Smooth muscle cell (in vitro differentiated cells): ENCODE measurements around the gene PMVK. TPM values are rescaled to one million over a fixed set of nuclear protein-coding genes. Genes with fewer than 3 reads are reported as not detected.

Source experiments
- DNase-seq: peaks from one replicate; lab custom pipeline; 2025; ENCODE audit not compliant: unreplicated experiment; lab: John Stamatoyannopoulos, UW
- H2AFZ ChIP-seq: fragments of 200-600 bp; sonication (generic); 2 replicates; pipeline ENCODE4 v1.6.0; 2016; ENCODE audit warnings: antibody characterized with exemption, low read depth, mild to moderate bottlenecking
- H3F3A ChIP-seq: fragments of 200-600 bp; sonication (generic); 2 replicates; pipeline ENCODE4 v1.6.0; 2017; ENCODE audit warnings: antibody characterized with exemption, low read depth
- H3K27ac ChIP-seq: fragments of 200-600 bp; sonication (generic); 2 replicates; pipeline ENCODE4 v1.5.1; 2016; ENCODE audit warnings: low read depth, mild to moderate bottlenecking
- H3K27me3 ChIP-seq: fragments of 200-600 bp; sonication (generic); 2 replicates; pipeline ENCODE4 v1.6.1; 2016; ENCODE audit warnings: low read depth, mild to moderate bottlenecking
- H3K36me3 ChIP-seq: fragments of 200-600 bp; sonication (generic); 2 replicates; pipeline ENCODE4 v1.5.1; 2016; ENCODE audit warnings: low read depth
- H3K4me1 ChIP-seq: fragments of 200-600 bp; sonication (generic); 2 replicates; pipeline ENCODE4 v1.5.1; 2016; ENCODE audit warnings: low read depth
- H3K4me2 ChIP-seq: fragments of 200-600 bp; sonication (generic); 2 replicates; pipeline ENCODE4 v1.6.0; 2016; ENCODE audit warnings: mild to moderate bottlenecking
- H3K4me3 ChIP-seq: fragments of 200-600 bp; sonication (generic); 2 replicates; pipeline ENCODE4 v1.5.1; 2016; ENCODE audit warnings: mild to moderate bottlenecking
- H3K79me2 ChIP-seq: fragments of 200-600 bp; sonication (generic); 2 replicates; pipeline ENCODE4 v1.6.0; 2016; ENCODE audit warnings: low read depth, mild to moderate bottlenecking
- H3K9ac ChIP-seq: fragments of 200-600 bp; sonication (generic); 2 replicates; pipeline ENCODE4 v1.6.0; 2016; ENCODE audit warnings: low read depth
- H3K9me3 ChIP-seq: fragments of 200-600 bp; sonication (generic); replicated peaks from 2 replicates; pipeline ENCODE4 v1.5.1; 2016; ENCODE audit warnings: low read depth
- H4K20me1 ChIP-seq: fragments of 200-600 bp; sonication (generic); 2 replicates; pipeline ENCODE4 v1.6.0; 2016; ENCODE audit warnings: low read depth
- WGBS: methylation state at CpG from one replicate; pipeline ENCODE4 v1.1.7; 2016; ENCODE audit warnings: low lambda C conversion rate; 5-methylcytosine and 5-hydroxymethylcytosine counted together
- polyA plus RNA-seq: library from polyadenylated mRNA; unstranded; fragments of >200 nt; fragmentation: Nextera tagmentation; extraction: Ambion mirVana; gene quantifications from 2 replicates; pipeline ENCODE4 v1.2.1, GENCODE V29; 2016
- total RNA-seq: library from RNA; depleted of rRNA; stranded (reverse); fragments of >200 nt; gene quantifications from 2 replicates; pipeline ENCODE4 v1.2.3, GENCODE V29; 2014
- TF ChIP-seq, protein P1 (sequence below): fragments of 200-600 bp; sonication (generic); IDR thresholded peaks from 2 replicates; pipeline ENCODE4 v1.5.1; 2017; ENCODE audit warnings: borderline replicate concordance, mild to moderate bottlenecking, antibody characterized with exemption; ENCODE audit not compliant: insufficient read depth, poor library complexity, severe bottlenecking

Gene PMVK
- total and polyA plus RNA-seq, 2 experiments from 2014 or later: 6.7 to 31.2 TPM

DNA sequence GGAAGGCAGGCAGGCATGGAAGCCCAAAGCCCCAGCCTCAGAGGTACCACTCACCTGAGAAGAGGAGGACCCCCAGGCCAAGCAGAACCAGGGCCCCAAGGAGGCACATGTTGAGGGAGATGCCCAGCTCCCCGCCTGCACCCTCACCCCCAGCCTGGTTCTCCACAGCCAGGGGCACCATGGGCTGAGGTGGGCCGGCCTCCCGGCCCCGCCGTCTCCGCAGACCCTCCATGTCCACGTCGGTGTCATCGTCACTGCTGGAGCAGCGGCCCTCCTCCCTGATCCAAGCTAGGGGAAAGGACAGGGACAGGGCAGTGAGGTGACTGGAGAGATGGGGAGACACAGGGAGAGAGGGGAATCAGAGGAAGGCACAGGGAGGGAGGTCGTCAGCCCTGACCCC, 11.6 kb upstream of the PMVK start:
- 97% methylated on average over 11 of the region's 11 CpGs for WGBS
- H3K4me2 ChIP-seq: no peak overlapping the region
- no peak for DNase-seq

GRCh38 chr1:154945962-154946850, 9.7 kb upstream of the PMVK start:
- H3K27me3 ChIP-seq: no peaks in the 10 kb centered on the region
- H3K4me3 ChIP-seq: no peak overlapping the region
- TF ChIP-seq, protein P1, sequence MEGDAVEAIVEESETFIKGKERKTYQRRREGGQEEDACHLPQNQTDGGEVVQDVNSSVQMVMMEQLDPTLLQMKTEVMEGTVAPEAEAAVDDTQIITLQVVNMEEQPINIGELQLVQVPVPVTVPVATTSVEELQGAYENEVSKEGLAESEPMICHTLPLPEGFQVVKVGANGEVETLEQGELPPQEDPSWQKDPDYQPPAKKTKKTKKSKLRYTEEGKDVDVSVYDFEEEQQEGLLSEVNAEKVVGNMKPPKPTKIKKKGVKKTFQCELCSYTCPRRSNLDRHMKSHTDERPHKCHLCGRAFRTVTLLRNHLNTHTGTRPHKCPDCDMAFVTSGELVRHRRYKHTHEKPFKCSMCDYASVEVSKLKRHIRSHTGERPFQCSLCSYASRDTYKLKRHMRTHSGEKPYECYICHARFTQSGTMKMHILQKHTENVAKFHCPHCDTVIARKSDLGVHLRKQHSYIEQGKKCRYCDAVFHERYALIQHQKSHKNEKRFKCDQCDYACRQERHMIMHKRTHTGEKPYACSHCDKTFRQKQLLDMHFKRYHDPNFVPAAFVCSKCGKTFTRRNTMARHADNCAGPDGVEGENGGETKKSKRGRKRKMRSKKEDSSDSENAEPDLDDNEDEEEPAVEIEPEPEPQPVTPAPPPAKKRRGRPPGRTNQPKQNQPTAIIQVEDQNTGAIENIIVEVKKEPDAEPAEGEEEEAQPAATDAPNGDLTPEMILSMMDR: no peak
- H3K4me1 ChIP-seq: peaks cover 2% of the 10 kb centered on the region
- no peaks in the 10 kb centered on the region for H3K36me3 ChIP-seq
- H3K4me2 ChIP-seq: no peak overlapping the region
- H2AFZ ChIP-seq: no peak overlapping the region
- H3K79me2 ChIP-seq: no peaks in the 10 kb centered on the region
- no peaks in the 10 kb centered on the region for H3F3A ChIP-seq
- H3K9ac ChIP-seq: no peak overlapping the region
- no peaks in the 10 kb centered on the region for H3K9me3 ChIP-seq
- H3K27ac ChIP-seq: no peak overlapping the region
- WGBS: 97% methylated on average over 17 of the region's 17 CpGs
- peaks cover 4% of the 10 kb centered on the region for H4K20me1 ChIP-seq
- DNase-seq: no peak

More for the DNA sequence above, 11.6 kb upstream of the PMVK start:
- Histone ChIP-seq H3K9me3 (no peaks in the 10 kb centered on the region), H3K4me3 (no peak overlapping the region), H3K4me1 (no peaks in the 10 kb centered on the region), H3K36me3 (no peaks in the 10 kb centered on the region), H3K79me2 (no peaks in the 10 kb centered on the region), H3K27me3 (no peaks in the 10 kb centered on the region), H3K27ac (no peak overlapping the region), H3K9ac (no peak overlapping the region), H3F3A (no peaks in the 10 kb centered on the region), H2AFZ (no peak overlapping the region), H4K20me1 (peaks cover 18% of the 10 kb centered on the region)
- TF ChIP-seq, protein P1: no peak

GRCh38 chr1:154945160-154945961, 8.8 kb upstream of the PMVK start:
- Histone ChIP-seq H2AFZ (no peak overlapping the region), H3K4me2 (no peak overlapping the region), H3K27ac (no peak overlapping the region), H3K79me2 (no peaks in the 10 kb centered on the region), H3K27me3 (no peaks in the 10 kb centered on the region), H3K9me3 (no peaks in the 10 kb centered on the region), H3K4me1 (peaks cover 10% of the 10 kb centered on the region), H3F3A (no peaks in the 10 kb centered on the region), H3K9ac (no peak overlapping the region), H4K20me1 (no peaks in the 10 kb centered on the region), H3K36me3 (no peaks in the 10 kb centered on the region), H3K4me3 (no peak overlapping the region)
- WGBS: 87% methylated on average over 15 of the region's 15 CpGs
- no peak for DNase-seq
- TF ChIP-seq, protein P1: no peak
